Measurements from ENCODE around the gene DPYSL5. TPM values are rescaled to one million over a fixed set of nuclear protein-coding genes. Genes with fewer than 3 reads are reported as not detected.

DPYSL5 gene
- total and polyA plus RNA-seq, 2 experiments from 2014 or later = 0.21 to 0.63 TPM

DNA sequence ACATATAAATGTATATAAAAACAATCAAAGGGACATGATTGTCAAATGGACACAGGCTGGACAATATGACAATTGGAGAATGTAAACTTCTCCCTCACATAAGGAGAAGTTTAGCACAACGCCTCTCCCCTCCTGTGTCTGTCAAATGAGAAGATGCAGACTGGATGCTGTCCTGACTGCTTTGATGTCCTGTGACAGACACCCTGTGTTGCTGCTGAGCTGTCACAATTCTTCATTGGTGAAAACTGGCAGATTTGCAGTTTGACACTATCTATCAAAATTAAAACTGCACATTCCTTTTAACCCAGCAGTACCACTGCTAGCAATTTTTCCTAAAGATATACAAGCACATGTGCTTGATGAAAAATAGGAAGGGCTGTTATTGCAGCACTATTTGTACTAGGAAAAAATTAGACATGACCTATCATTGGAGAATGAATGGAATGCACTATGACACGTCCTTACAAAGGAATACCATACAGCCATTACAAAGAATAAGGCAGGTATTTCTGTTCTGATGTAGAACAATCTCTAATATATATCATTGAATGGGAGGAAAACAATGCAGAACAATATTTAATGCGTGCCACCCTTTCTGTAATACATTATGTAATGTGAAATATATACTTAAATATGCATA, 12.4 kb downstream of the DPYSL5 start:
- no peaks in the 10 kb centered on the region for H3K4me1 ChIP-seq (ENCODE audit: insufficient read depth)
- H3K27ac ChIP-seq = no peak overlapping the region
- no peak overlapping the region for H3K4me3 ChIP-seq
- TF ChIP-seq EZH2 (IDR thresholded peaks at IDR 0.05; ENCODE audit: borderline replicate concordance) (no peak), EZH2phosphoT487 (IDR thresholded peaks at IDR 0.05; ENCODE audit: low read depth, severe bottlenecking, unreplicated experiment) (no peak)
- TF ChIP-seq, protein P1, sequence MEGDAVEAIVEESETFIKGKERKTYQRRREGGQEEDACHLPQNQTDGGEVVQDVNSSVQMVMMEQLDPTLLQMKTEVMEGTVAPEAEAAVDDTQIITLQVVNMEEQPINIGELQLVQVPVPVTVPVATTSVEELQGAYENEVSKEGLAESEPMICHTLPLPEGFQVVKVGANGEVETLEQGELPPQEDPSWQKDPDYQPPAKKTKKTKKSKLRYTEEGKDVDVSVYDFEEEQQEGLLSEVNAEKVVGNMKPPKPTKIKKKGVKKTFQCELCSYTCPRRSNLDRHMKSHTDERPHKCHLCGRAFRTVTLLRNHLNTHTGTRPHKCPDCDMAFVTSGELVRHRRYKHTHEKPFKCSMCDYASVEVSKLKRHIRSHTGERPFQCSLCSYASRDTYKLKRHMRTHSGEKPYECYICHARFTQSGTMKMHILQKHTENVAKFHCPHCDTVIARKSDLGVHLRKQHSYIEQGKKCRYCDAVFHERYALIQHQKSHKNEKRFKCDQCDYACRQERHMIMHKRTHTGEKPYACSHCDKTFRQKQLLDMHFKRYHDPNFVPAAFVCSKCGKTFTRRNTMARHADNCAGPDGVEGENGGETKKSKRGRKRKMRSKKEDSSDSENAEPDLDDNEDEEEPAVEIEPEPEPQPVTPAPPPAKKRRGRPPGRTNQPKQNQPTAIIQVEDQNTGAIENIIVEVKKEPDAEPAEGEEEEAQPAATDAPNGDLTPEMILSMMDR (IDR thresholded peaks at IDR 0.05; ENCODE audit: poor library complexity) = no peak
- H3K4me2 ChIP-seq = no peak overlapping the region
- H3K36me3 ChIP-seq (replicated peaks; ENCODE audit: insufficient read depth, low read depth) = no peaks in the 10 kb centered on the region
- no peaks in the 10 kb centered on the region for H3K9me2 ChIP-seq (replicated peaks; ENCODE audit: insufficient read depth)
- 76% methylated on average over 3 of the region's 3 CpGs for WGBS (ENCODE audit: low lambda C conversion rate, missing lambda C conversion rate)
- no peak overlapping the region for H2AFZ ChIP-seq
- H3K79me2 ChIP-seq = no peaks in the 10 kb centered on the region
- H3K27me3 ChIP-seq = peaks cover 36% of the 10 kb centered on the region
- H3K9me3 ChIP-seq (ENCODE audit: low read depth) = no peaks in the 10 kb centered on the region
- H4K20me1 ChIP-seq (ENCODE audit: insufficient read depth, poor library complexity, severe bottlenecking) = no peaks in the 10 kb centered on the region
- no peak for DNase-seq (ENCODE audit: low spot score)

DNA sequence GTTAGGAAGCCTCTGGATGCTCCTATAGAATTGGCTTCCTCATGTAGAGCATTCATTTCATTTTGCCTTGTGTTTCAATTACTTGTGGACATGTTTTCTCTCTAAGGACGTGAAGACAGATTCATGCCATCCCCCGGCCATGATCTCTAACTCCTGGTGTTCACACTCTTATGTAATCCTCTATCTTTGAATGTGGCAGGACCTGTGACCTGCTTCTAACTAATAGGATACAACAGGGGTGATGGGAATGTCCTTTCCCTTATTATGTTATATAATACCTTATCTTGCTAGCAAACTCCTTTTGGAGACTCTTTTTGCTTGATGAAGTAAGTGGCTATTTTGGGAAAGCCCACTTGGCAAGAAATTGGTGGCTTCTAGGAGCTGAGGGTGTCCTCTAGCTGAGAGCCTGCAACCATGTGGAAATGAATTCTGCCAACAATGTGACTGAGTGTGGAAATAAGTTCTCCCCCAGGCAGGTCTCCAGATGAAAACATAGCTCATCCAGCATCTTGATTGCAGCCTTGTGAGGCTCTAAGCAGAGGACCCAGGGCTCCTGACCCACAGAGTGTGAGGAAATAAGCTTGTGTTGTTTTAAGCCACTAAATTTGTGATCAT, 13.8 kb downstream of the DPYSL5 start:
- no peaks in the 10 kb centered on the region for H4K20me1 ChIP-seq (ENCODE audit: insufficient read depth, poor library complexity, severe bottlenecking)
- H2AFZ ChIP-seq = no peak overlapping the region
- no peaks in the 10 kb centered on the region for H3K79me2 ChIP-seq
- H3K9me2 ChIP-seq (replicated peaks; ENCODE audit: insufficient read depth) = no peaks in the 10 kb centered on the region
- TF ChIP-seq EZH2phosphoT487 (IDR thresholded peaks at IDR 0.05; ENCODE audit: low read depth, severe bottlenecking, unreplicated experiment) = no peak
- no peak for TF ChIP-seq EZH2 (IDR thresholded peaks at IDR 0.05; ENCODE audit: borderline replicate concordance)
- TF ChIP-seq, protein P1 (IDR thresholded peaks at IDR 0.05; ENCODE audit: poor library complexity) = no peak
- no peak overlapping the region for H3K4me3 ChIP-seq
- no peaks in the 10 kb centered on the region for H3K36me3 ChIP-seq (replicated peaks; ENCODE audit: insufficient read depth, low read depth)
- 74% methylated on average over 2 of the region's 2 CpGs for WGBS (ENCODE audit: low lambda C conversion rate, missing lambda C conversion rate)
- H3K27ac ChIP-seq = no peak overlapping the region
- no peaks in the 10 kb centered on the region for H3K9me3 ChIP-seq (ENCODE audit: low read depth)
- H3K4me2 ChIP-seq = no peak overlapping the region
- H3K4me1 ChIP-seq (ENCODE audit: insufficient read depth) = no peaks in the 10 kb centered on the region
- H3K27me3 ChIP-seq = peaks cover 30% of the 10 kb centered on the region
- DNase-seq (ENCODE audit: low spot score) = no peak

DNA sequence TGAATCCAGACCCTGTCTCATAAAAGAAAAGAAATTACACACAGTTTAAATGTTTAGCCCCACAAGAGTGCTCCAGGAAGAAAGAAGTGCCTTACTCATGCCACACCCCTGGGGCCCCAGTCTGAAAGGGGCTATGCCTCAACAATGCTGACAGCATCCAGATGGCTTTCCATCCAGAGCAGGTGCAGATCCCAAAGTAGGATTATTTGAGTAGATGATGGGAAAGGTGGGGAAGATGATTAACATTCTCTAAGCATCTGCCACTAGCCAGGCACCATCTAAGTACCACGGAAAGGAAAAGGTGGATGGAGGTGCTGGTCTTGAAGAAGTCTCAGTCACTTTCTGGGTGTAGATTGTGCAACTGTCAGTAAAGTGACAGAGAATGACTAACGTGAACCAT, 16.3 kb downstream of the DPYSL5 start:
- no peak overlapping the region for H3K4me3 ChIP-seq
- H4K20me1 ChIP-seq (ENCODE audit: insufficient read depth, poor library complexity, severe bottlenecking) = no peaks in the 10 kb centered on the region
- no peaks in the 10 kb centered on the region for H3K79me2 ChIP-seq
- H3K27ac ChIP-seq = no peak overlapping the region
- no peak for TF ChIP-seq EZH2phosphoT487 (IDR thresholded peaks at IDR 0.05; ENCODE audit: low read depth, severe bottlenecking, unreplicated experiment)
- TF ChIP-seq, protein P1 (IDR thresholded peaks at IDR 0.05; ENCODE audit: poor library complexity) = no peak
- TF ChIP-seq EZH2 (IDR thresholded peaks at IDR 0.05; ENCODE audit: borderline replicate concordance) = no peak
- H3K9me2 ChIP-seq (replicated peaks; ENCODE audit: insufficient read depth) = no peaks in the 10 kb centered on the region
- H3K27me3 ChIP-seq = peaks cover 21% of the 10 kb centered on the region
- no peak for DNase-seq (ENCODE audit: low spot score)
- 78% methylated on average over 2 of the region's 2 CpGs for WGBS (ENCODE audit: low lambda C conversion rate, missing lambda C conversion rate)
- no peak overlapping the region for H2AFZ ChIP-seq
- H3K9me3 ChIP-seq (ENCODE audit: low read depth) = no peaks in the 10 kb centered on the region
- no peaks in the 10 kb centered on the region for H3K36me3 ChIP-seq (replicated peaks; ENCODE audit: insufficient read depth, low read depth)
- no peaks in the 10 kb centered on the region for H3K4me1 ChIP-seq (ENCODE audit: insufficient read depth)
- no peak overlapping the region for H3K4me2 ChIP-seq
